GM12801 (cell line): ENCODE data around the gene ADRB1.

Experiments used
- CTCF ChIP-seq: IDR thresholded peaks from one replicate; pipeline ENCODE4 v1.5.1; 2011; ENCODE audit warnings: control low read depth; ENCODE audit not compliant: insufficient read length; ENCODE audit errors: extremely low read depth

ADRB1 gene

GRCh38 chr10:114058297-114058696 is 14.6 kb downstream of the ADRB1 start:
- no peak for TF ChIP-seq CTCF

- TF ChIP-seq CTCF, result no peak
Observed at GRCh38 chr10:114059561-114059960, 15.9 kb downstream of the ADRB1 start.

GRCh38 chr10:114060456-114060855 is 16.8 kb downstream of the ADRB1 start:
- TF ChIP-seq CTCF, result no peak

- no peak for TF ChIP-seq CTCF
Observed at GRCh38 chr10:114061148-114061547, 17.5 kb downstream of the ADRB1 start.

- TF ChIP-seq CTCF, result no peak
Observed at GRCh38 chr10:114061789-114062188, 18.1 kb downstream of the ADRB1 start.

GRCh38 chr10:114064151-114065048 is 20.7 kb downstream of the ADRB1 start:
- TF ChIP-seq CTCF, result no peak

- TF ChIP-seq CTCF, result no peak
Observed at GRCh38 chr10:114065049-114065435, 21.4 kb downstream of the ADRB1 start.
